Glutamatergic neuron (in vitro differentiated cells): ENCODE data around the gene C5AR2. TPM values are rescaled to one million over a fixed set of nuclear protein-coding genes. Genes with fewer than 3 reads are reported as not detected.

Source experiments
- DNase-seq: peaks from one replicate; pipeline ENCODE4 v3.0.0; 2022
- H3K27ac Mint-ChIP-seq: one replicate; pipeline ENCODE4 v1.8.0; 2020; ENCODE audit warnings: mild to moderate bottlenecking, mixed read lengths, inconsistent platforms; ENCODE audit not compliant: unreplicated experiment
- H3K27me3 Mint-ChIP-seq: one replicate; pipeline ENCODE4 v1.8.0; 2020; ENCODE audit warnings: mild to moderate bottlenecking, moderate library complexity, mixed read lengths, inconsistent platforms; ENCODE audit not compliant: unreplicated experiment
- H3K36me3 Mint-ChIP-seq: one replicate; pipeline ENCODE4 v1.8.0; 2020; ENCODE audit warnings: mild to moderate bottlenecking, mixed read lengths, inconsistent platforms; ENCODE audit not compliant: unreplicated experiment
- H3K4me1 Mint-ChIP-seq: one replicate; pipeline ENCODE4 v1.8.0; 2020; ENCODE audit warnings: mild to moderate bottlenecking, low read depth, mixed read lengths, inconsistent platforms; ENCODE audit not compliant: unreplicated experiment
- H3K4me3 Mint-ChIP-seq: one replicate; pipeline ENCODE4 v1.8.0; 2020; ENCODE audit warnings: mild to moderate bottlenecking, mixed read lengths, inconsistent platforms; ENCODE audit not compliant: unreplicated experiment
- H3K9me3 Mint-ChIP-seq: one replicate; pipeline ENCODE4 v1.8.0; 2020; ENCODE audit warnings: mild to moderate bottlenecking, moderate library complexity, mixed read lengths, inconsistent platforms; ENCODE audit not compliant: unreplicated experiment
- CTCF ChIP-seq: fragments of 200-600 bp; sonication (generic); IDR thresholded peaks from one replicate; pipeline ENCODE4 v1.5.0; 2021; ENCODE audit not compliant: partially characterized antibody, unreplicated experiment
- total RNA-seq: library from RNA; stranded (reverse); fragmentation: NEBNext Ultra II Directional; extraction: Animal tissue kit (Norgen Biotek cat#: 25700); gene quantifications from one replicate; pipeline ENCODE4 v1.2.1, GENCODE V29; 2021; ENCODE audit not compliant: unreplicated experiment

C5AR2 gene
- total RNA-seq, 1 donor from 2014 or later: not detected

- no peak within 1 kb of the TSS for H3K4me3 Mint-ChIP-seq
- H3K27me3 Mint-ChIP-seq: no peaks in the 10 kb centered on the region
- no peak for DNase-seq
- TF ChIP-seq CTCF: no peak
- H3K4me1 Mint-ChIP-seq: no peaks in the 10 kb centered on the region
- no peak within 1 kb of the TSS for H3K27ac Mint-ChIP-seq
- H3K36me3 Mint-ChIP-seq: no peaks in the 10 kb centered on the region
- H3K9me3 Mint-ChIP-seq: peaks cover 4% of the 10 kb centered on the region
Measured at GRCh38 chr19:47309608-47310007, 22.4 kb upstream of the C5AR2 start, which contains the start of gene C5AR1. Gene C5AR1, plus strand, starts transcription at chr19:47309861. Its CDS starts 35 bp downstream, at chr19:47309896.

GRCh38 chr19:47310323-47310722 lies 21.7 kb upstream of the C5AR2 start:
- no peaks in the 10 kb centered on the region for H3K27me3 Mint-ChIP-seq
- no peak for TF ChIP-seq CTCF
- H3K27ac Mint-ChIP-seq: no peak overlapping the region
- H3K36me3 Mint-ChIP-seq: no peaks in the 10 kb centered on the region
- peaks cover 4% of the 10 kb centered on the region for H3K9me3 Mint-ChIP-seq
- H3K4me1 Mint-ChIP-seq: no peaks in the 10 kb centered on the region
- no peak for DNase-seq
- no peak overlapping the region for H3K4me3 Mint-ChIP-seq

GRCh38 chr19:47310819-47311218 lies 21.2 kb upstream of the C5AR2 start:
- peaks cover 3% of the 10 kb centered on the region for H3K9me3 Mint-ChIP-seq
- TF ChIP-seq CTCF: no peak
- H3K36me3 Mint-ChIP-seq: no peaks in the 10 kb centered on the region
- H3K27me3 Mint-ChIP-seq: no peaks in the 10 kb centered on the region
- DNase-seq: no peak
- H3K4me3 Mint-ChIP-seq: no peak overlapping the region
- H3K4me1 Mint-ChIP-seq: no peaks in the 10 kb centered on the region
- H3K27ac Mint-ChIP-seq: no peak overlapping the region

- Mint-ChIP-seq H3K27ac (no peak overlapping the region), H3K4me1 (no peaks in the 10 kb centered on the region), H3K36me3 (no peaks in the 10 kb centered on the region), H3K4me3 (no peak overlapping the region), H3K9me3 (peaks cover 5% of the 10 kb centered on the region), H3K27me3 (no peaks in the 10 kb centered on the region)
- TF ChIP-seq CTCF: no peak
- DNase-seq: no peak
Measured at GRCh38 chr19:47312366-47313006, 19.5 kb upstream of the C5AR2 start.

- Mint-ChIP-seq H3K36me3 (no peaks in the 10 kb centered on the region), H3K27me3 (no peaks in the 10 kb centered on the region), H3K9me3 (peaks cover 5% of the 10 kb centered on the region), H3K4me1 (no peaks in the 10 kb centered on the region), H3K27ac (no peak overlapping the region), H3K4me3 (no peak overlapping the region)
- no peak for TF ChIP-seq CTCF
- DNase-seq: no peak
Measured at GRCh38 chr19:47313754-47314295, 18.1 kb upstream of the C5AR2 start.
